Smooth muscle cell of the brain vasculature (primary cell): Measurements from ENCODE around the gene PPARA.

Experiments used
- DNase-seq: peaks from one replicate; pipeline ENCODE4 v3.0.0-alpha.2; 2012; ENCODE audit warnings: low read depth, low spot score

The PPARA gene

GRCh38 chr22:46272762-46273431, 122.6 kb downstream of the PPARA start:
- no peak for DNase-seq

GRCh38 chr22:46273432-46274148, 123.3 kb downstream of the PPARA start:
- DNase-seq = no peak

GRCh38 chr22:46274381-46274780, 124.1 kb downstream of the PPARA start:
- no peak for DNase-seq

- DNase-seq = no peak
Observed at GRCh38 chr22:46275455-46276122, 125.3 kb downstream of the PPARA start.

GRCh38 chr22:46276563-46276962, 126.2 kb downstream of the PPARA start:
- DNase-seq = no peak

- no peak for DNase-seq
Observed at GRCh38 chr22:46278656-46279645, 128.6 kb downstream of the PPARA start.

- DNase-seq = no peak
Observed at GRCh38 chr22:46280063-46280817, 129.9 kb downstream of the PPARA start.

- no peak for DNase-seq
Observed at GRCh38 chr22:46280999-46281623, 130.8 kb downstream of the PPARA start.

- DNase-seq = no peak
Observed at GRCh38 chr22:46281866-46282678, 131.7 kb downstream of the PPARA start.

- no peak for DNase-seq
Observed at GRCh38 chr22:46286006-46286405, 135.7 kb downstream of the PPARA start.

- DNase-seq = no peak
Observed at GRCh38 chr22:46286941-46287872, 136.9 kb downstream of the PPARA start.

GRCh38 chr22:46287873-46288751, 137.8 kb downstream of the PPARA start:
- no peak for DNase-seq

- DNase-seq = no peak
Observed at GRCh38 chr22:46288846-46289243, 138.5 kb downstream of the PPARA start.

GRCh38 chr22:46289244-46289891, 139.0 kb downstream of the PPARA start:
- no peak for DNase-seq

GRCh38 chr22:46290121-46290842, 140.0 kb downstream of the PPARA start:
- DNase-seq = no peak
